AG09319 (cell line): ENCODE results near the gene KRT86.

Experiments used
- DNase-seq: peaks from one replicate; pipeline ENCODE4 v3.0.0-alpha.2; 2010; ENCODE audit warnings: low read depth; ENCODE audit errors: extremely low read depth
- TF ChIP-seq, protein P1 (sequence below): IDR thresholded peaks from 2 replicates; pipeline ENCODE4 v1.5.1; 2011; ENCODE audit warnings: low read depth, mild to moderate bottlenecking, inconsistent platforms, low read length, moderate library complexity

The KRT86 gene

DNA sequence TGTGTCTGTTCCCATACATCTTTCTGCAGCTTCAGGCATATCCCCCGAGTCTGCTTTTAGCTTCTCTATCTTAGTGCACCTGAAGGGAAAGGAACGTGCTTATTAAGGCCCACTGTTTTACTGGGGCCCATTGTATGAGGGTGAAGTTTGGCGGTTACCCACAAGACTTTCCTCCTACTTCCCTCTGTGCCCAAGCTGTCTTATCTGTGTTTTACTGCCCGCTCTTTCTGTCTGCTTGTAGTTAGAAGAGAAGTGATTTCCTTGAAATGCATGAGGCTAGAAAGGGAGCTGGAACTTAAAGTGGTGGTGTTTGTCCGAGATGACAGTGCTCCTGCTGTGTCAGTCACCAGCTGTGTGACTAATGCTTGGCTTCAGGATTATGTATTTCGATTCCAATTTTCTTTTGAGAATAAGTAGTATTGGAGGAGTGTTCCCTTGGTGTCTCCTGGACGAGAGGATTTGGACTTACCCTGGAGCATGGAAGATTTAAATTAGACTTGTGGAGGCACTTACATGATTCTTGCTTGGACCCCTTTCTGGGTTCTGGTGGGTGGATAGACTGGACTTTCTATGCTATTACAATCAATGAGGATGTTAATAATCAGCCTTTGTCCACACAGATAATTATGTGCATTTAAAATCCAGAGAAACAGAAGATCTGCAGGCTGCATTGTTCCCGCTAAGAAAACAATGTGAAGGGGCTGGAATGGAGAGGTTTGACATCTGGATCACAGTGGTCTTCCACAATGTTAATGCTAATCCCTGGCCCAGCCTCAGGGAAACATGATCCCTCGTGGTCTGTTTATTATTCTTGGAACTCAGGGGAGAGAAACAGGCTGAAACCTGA lies 13.9 kb upstream of the KRT86 start:
- TF ChIP-seq, protein P1, sequence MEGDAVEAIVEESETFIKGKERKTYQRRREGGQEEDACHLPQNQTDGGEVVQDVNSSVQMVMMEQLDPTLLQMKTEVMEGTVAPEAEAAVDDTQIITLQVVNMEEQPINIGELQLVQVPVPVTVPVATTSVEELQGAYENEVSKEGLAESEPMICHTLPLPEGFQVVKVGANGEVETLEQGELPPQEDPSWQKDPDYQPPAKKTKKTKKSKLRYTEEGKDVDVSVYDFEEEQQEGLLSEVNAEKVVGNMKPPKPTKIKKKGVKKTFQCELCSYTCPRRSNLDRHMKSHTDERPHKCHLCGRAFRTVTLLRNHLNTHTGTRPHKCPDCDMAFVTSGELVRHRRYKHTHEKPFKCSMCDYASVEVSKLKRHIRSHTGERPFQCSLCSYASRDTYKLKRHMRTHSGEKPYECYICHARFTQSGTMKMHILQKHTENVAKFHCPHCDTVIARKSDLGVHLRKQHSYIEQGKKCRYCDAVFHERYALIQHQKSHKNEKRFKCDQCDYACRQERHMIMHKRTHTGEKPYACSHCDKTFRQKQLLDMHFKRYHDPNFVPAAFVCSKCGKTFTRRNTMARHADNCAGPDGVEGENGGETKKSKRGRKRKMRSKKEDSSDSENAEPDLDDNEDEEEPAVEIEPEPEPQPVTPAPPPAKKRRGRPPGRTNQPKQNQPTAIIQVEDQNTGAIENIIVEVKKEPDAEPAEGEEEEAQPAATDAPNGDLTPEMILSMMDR = no peak
- no peak for DNase-seq

DNA sequence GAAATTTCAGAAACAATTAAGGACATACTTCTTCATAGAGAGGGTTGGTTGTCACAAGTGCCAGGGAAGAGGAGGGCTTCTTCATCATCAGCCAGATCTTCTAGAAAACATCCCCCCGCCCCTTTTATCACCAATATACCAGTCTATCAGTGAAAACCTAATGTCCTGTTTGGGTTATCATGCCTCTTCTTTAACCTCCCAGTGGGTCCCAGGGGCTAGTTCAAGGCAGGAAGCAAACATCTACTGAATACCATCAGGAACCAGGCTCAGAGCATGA lies 13.3 kb upstream of the KRT86 start:
- TF ChIP-seq, protein P1 = no peak
- no peak for DNase-seq

DNA sequence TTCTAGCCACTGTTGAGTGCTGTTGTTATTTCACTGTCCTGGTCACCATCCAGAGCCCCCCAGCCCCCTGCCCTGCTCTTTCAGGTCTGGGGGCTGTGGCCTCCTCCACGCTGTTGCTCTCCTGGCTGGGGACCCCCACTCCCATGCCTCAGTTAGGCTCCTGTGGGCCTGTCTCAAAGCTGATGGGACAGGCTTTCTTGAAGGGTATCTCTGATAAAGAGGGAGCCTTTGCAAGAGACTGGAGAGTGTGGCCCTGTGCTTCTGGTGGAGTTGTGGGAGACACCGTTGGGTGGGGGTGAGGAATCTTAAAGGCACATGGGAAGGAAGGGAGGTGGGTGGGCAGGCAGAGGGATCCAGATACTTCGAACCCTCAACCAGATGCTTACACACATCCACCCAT lies 12.2 kb upstream of the KRT86 start:
- DNase-seq = no peak
- TF ChIP-seq, protein P1 = no peak

DNA sequence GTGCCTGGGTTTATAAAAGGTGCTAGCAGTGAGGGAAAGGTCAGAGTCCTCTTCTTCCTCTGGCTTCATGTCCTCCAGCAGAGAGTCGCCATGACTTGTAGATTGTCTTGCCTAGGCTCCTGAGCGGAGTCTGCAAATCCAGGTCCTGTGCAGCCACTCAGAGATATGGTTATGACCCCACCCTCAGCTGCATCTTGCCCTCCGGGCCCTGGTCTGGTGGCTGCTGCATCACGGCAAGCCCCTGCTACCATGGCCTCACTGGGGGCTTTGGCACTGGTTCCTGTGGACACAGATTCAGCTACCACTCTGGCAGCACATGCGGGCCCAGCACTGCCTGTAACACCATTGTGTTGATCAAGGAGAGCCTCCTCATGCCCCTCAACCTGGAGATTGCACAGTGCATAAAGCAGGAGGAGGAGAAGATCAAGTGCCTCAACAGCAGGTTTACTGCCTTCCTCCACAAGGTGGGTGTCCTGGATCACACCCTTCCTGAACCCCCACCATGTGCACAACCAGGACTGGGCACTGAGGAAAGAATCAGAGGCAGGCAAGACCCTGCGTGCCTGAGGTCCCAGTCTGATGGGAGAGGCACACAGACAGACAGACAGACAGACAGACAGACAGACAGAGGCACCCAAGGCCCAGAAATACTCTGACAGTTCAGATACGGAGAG lies 10.5 kb upstream of the KRT86 start:
- no peak for DNase-seq

DNA sequence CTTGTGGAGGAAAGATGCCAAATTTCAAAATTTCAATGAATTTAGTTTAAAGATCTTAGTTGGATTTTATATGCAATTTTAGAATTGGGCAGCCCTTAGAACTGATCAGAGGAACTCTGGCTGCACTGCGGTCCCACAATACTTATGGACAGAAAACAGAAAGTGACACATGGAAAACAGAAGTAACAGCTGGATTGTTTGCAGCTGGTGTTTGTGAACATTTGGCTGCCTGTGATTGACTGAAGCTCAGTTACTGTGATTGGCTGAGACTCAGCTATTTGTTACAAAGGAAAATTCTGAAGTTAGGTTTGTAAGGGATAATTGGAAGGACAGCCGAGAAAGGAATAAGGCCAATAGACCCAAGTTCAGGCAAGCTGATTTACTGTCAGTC lies 10.0 kb upstream of the KRT86 start:
- TF ChIP-seq, protein P1 = no peak
- DNase-seq = no peak

More for the DNA sequence above, 10.5 kb upstream of the KRT86 start:
- TF ChIP-seq, protein P1 = no peak

DNA sequence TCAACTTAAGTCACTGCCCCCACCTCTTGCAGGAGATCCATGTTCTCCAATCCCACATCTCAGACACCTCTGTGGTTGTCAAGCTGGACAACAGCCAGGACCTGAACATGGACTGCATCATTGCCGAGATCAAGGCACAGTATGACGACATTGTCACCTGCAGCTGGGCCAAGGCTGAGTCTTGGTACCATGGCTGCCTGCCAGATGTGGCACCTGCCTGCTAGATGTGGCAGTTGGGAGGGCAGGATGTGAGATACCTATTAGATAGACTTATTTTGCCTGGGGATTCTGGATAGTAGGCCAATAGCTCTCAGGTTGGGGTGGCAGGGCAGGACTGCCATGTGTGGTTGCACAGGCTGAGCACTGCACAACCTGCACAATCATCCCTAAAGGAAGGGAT lies 7.9 kb upstream of the KRT86 start:
- DNase-seq = no peak

DNA sequence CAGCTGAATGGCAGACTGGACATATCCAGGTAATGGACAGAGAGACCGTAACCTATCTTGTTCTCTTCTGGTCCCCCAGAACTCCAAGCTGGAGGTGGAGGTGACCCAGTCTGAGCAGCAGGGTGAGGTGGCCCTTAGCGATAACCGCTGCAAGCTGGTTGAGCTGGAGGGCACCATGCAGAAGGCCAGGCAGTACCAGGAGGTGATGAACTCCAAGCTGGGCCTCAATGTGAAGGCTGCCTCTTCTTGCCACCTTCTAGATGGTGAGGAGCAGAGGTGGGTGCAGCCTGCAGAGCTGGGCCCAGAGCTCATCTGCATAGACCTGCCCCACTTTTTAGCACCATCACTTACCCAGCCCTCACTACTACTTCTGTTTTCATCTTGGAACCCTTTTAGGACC lies 7.2 kb upstream of the KRT86 start:
- no peak for DNase-seq
- TF ChIP-seq, protein P1 = no peak

More for the DNA sequence above, 7.9 kb upstream of the KRT86 start:
- TF ChIP-seq, protein P1 = no peak
